Uterus (tissue), 2 donors: ENCODE results near the gene SP6.

Source experiments
- POLR2A ChIP-seq, 2 donors: fragments of 450-650 bp; IDR thresholded peaks; one replicate each; pipeline ENCODE4 v1.6.1; 2016; ENCODE audit warnings: antibody characterized with exemption in 2 of 2, mild to moderate bottlenecking in 1 of 2, moderate library complexity in 1 of 2
- TF ChIP-seq, protein P1 (sequence below), 4 experiments: fragments of 200-600 bp in 2 of 4; fragments of 450-650 bp in 2 of 4; sonication (generic) in 2 of 4; IDR thresholded peaks; one replicate each; pipeline ENCODE4 v1.5.1; 2016 to 2019; ENCODE audit warnings: antibody characterized with exemption in 4 of 4, mild to moderate bottlenecking in 2 of 4, moderate library complexity in 1 of 4

DNA sequence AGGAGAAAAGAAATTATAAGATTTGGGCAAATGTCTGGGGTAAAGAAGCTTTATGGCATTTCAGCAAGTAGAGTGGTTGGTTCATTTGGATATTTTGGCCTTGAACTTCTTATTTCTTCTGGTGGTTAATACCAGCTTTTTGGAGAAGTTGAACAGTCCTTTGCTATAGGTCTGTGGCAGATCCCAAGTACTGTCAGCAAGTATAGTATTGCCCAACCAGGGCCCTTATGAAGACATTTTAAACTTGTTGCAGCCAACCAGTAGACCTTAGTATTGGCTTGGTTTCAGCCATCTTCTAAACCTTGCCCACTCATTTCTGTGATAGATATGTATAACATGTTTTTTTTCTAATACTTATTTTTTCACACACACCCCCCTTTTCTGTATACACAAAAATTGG is 47.3 kb upstream of the SP6 start:
- TF ChIP-seq POLR2A (IDR thresholded peaks at IDR 0.05), result no peak
- TF ChIP-seq, protein P1, sequence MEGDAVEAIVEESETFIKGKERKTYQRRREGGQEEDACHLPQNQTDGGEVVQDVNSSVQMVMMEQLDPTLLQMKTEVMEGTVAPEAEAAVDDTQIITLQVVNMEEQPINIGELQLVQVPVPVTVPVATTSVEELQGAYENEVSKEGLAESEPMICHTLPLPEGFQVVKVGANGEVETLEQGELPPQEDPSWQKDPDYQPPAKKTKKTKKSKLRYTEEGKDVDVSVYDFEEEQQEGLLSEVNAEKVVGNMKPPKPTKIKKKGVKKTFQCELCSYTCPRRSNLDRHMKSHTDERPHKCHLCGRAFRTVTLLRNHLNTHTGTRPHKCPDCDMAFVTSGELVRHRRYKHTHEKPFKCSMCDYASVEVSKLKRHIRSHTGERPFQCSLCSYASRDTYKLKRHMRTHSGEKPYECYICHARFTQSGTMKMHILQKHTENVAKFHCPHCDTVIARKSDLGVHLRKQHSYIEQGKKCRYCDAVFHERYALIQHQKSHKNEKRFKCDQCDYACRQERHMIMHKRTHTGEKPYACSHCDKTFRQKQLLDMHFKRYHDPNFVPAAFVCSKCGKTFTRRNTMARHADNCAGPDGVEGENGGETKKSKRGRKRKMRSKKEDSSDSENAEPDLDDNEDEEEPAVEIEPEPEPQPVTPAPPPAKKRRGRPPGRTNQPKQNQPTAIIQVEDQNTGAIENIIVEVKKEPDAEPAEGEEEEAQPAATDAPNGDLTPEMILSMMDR (IDR thresholded peaks at IDR 0.05), result no peak
